ENCODE results near the gene TIMM22. TPM values are rescaled to one million over a fixed set of nuclear protein-coding genes. Genes with fewer than 3 reads are reported as not detected.
A peak's percentile ranks its signal among the peaks of the same experiment; 100 is the strongest.

TIMM22 gene
- polyA plus RNA-seq, 2 of the 4 experiments (the other 2 are of a cell fraction): 15.8 to 21.3 TPM

DNA sequence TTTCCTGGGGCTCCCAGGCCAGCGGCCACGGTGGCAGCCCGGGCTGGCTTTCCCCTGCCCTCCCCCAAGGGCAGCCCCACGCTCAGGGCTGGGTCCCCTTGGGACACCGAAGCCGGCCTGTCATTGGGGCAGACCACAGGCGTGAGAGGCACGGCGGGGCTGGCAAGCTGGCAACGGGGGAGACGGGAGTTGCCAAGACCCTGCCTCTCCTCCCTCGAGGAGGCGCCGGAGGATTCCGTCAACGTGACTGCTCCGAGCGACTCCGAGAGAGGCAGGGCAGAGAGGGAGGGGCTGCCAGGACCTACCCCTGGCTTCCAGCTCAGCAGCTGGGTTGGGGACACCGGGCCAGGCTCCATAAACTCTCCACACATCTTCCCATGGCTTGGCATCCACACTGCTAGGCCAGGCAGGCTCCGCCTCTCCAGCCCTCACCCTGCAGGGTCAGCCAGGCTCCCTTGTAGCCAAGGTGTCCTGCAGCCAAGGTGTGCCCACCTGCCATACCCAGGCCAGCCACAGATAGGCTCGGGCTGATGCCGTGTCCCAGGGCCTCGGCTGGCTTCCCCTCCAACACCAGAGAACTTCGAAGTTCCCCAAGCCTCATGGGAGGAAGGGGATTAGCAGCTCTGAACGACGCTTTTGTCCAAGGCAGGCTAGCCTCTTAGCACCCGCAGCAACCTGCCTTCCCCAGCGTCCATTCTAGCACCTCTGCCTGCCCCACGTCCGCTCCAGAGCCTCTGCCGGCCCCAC, 25.5 kb downstream of the TIMM22 start (continued):
- TF ChIP-seq, protein P1, sequence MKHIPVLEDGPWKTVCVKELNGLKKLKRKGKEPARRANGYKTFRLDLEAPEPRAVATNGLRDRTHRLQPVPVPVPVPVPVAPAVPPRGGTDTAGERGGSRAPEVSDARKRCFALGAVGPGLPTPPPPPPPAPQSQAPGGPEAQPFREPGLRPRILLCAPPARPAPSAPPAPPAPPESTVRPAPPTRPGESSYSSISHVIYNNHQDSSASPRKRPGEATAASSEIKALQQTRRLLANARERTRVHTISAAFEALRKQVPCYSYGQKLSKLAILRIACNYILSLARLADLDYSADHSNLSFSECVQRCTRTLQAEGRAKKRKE (CRISPR knock-in tag; IDR thresholded peaks at IDR 0.05; ENCODE audit: low read depth): no peak
- no peak for TF ChIP-seq POLR2A (IDR thresholded peaks at IDR 0.05; ENCODE audit: low read length)
- no peak for TF ChIP-seq ZNF302 (CRISPR knock-in tag; IDR thresholded peaks at IDR 0.05)
- TF ChIP-seq, protein P2, sequence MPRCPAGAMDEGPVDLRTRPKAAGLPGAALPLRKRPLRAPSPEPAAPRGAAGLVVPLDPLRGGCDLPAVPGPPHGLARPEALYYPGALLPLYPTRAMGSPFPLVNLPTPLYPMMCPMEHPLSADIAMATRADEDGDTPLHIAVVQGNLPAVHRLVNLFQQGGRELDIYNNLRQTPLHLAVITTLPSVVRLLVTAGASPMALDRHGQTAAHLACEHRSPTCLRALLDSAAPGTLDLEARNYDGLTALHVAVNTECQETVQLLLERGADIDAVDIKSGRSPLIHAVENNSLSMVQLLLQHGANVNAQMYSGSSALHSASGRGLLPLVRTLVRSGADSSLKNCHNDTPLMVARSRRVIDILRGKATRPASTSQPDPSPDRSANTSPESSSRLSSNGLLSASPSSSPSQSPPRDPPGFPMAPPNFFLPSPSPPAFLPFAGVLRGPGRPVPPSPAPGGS (IDR thresholded peaks at IDR 0.05): no peak
- TF ChIP-seq EHF (CRISPR knock-in tag; IDR thresholded peaks at IDR 0.05): no peak

DNA sequence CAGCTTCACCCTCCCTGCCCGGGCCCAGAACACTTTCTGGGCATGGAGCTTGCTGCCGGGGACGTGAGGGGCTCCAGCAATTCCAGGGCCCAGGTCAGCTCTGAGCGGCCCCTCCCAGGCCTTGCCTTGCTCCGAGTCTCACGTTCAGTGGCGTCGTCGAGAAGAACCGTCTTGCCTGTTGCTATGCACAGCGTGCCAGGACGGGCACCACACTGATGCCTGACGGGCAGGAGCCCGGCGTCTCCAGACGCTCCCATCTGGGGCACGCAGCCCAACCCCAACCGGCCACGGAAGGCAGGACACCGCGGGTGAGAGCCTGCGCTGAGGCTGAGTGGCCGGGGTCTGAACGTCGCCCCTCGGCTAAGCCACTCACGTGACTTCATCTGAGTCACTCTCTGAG, 27.1 kb downstream of the TIMM22 start:
- Histone ChIP-seq H3K9me3 (no peaks in the 10 kb centered on the region), H3K4me1 (no peaks in the 10 kb centered on the region), H3K4me2 (no peak overlapping the region), H3K27ac (peak overlapping the region in 1 of 2 experiments; percentile 22; a peak in 2 of 6 replicates), H3K4me3 (no peak overlapping the region)
- DNase-seq (ENCODE audit: low read depth in 1 of 2, low spot score in 1 of 2): no peak
- POLR2A ChIA-PET: no interaction called here
- TF ChIP-seq RNF2 (IDR thresholded peaks at IDR 0.05; ENCODE audit: borderline replicate concordance, low read depth): no peak
- TF ChIP-seq NR3C1 (IDR thresholded peaks at IDR 0.05): no peak
- TF ChIP-seq ESRRA (IDR thresholded peaks at IDR 0.05; ENCODE audit: borderline replicate concordance, low read length): no peak
- no peak for TF ChIP-seq FOSB (CRISPR knock-in tag; IDR thresholded peaks at IDR 0.05)
- no peak for TF ChIP-seq SMC3 (IDR thresholded peaks at IDR 0.05)
- TF ChIP-seq TFCP2L1 (CRISPR knock-in tag; IDR thresholded peaks at IDR 0.05): no peak
- CTCF ChIA-PET: interaction anchor here (0.9 to 3.7 kb wide), 3 partner anchors 28 to 35 kb away, joined by 3 to 16 read pairs (median 7); partner anchors contain the start of gene TIMM22
- FAIRE-seq: no peak
- no peak for ATAC-seq
- WGBS (ENCODE audit: missing lambda C conversion rate): 97% methylated on average over 24 of the region's 27 CpGs

DNA sequence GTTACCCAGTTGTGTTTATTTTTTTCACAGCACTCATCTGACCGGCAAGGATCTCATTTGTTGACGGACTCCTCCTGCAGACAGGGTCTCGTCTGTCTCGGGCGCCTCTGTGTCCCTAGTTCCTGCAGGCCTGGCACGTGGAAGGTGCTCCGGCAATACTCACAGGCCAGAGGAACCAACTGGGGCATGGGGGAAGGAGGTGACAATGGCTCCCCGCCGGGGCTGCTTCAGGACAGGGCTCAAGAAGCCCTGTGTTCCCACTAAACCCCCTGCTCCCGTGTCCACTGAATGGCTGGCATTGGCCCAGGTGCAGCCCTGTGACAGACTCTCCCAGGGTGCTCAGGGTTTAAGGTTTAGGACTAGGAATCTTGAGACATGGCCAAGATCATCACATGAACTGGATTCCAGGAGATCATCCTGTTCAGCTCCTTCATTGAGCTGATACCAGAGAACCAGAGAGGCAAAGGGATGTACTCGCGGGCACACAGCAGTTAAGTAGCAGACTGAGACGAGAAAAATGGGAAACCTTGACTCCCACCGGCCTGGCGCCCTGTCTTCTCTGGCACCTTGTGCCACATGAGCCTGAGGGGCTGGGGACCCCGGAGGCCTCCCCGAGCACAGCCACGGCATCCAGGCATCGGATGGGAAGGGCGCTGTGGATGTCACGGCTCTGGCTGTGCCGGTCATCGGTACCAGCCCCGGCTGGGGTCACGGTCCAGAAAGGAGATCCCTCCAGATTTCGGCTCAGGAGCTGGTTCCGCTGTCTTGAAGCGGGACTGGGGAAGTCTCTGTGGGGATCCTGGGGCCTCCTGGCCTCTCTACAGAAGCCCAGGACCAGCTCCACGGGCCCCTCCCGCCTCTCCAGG, 29.0 kb downstream of the TIMM22 start:
- FAIRE-seq (no peak), DNase-seq (ENCODE audit: low read depth in 1 of 2, low spot score in 1 of 2) (no peak), ATAC-seq (no peak)
- no peak overlapping the region for H3K4me3 ChIP-seq
- TF ChIP-seq RNF2 (IDR thresholded peaks at IDR 0.05; ENCODE audit: borderline replicate concordance, low read depth) (no peak), SMC3 (IDR thresholded peaks at IDR 0.05) (no peak), NPAS2 (CRISPR knock-in tag; IDR thresholded peaks at IDR 0.05; ENCODE audit: borderline replicate concordance) (no peak), CBX2 (IDR thresholded peaks at IDR 0.05; ENCODE audit: borderline replicate concordance, low read depth) (no peak), KDM5A (IDR thresholded peaks at IDR 0.05) (no peak), JUNB (IDR thresholded peaks at IDR 0.05) (no peak), SREBF2 (IDR thresholded peaks at IDR 0.05) (no peak), KDM1A (IDR thresholded peaks at IDR 0.05; ENCODE audit: low read depth) (no peak), MYC (IDR thresholded peaks at IDR 0.05; ENCODE audit: borderline replicate concordance, low read length) (no peak), EP300 (IDR thresholded peaks at IDR 0.05) (no peak), HOXA7 (CRISPR knock-in tag; IDR thresholded peaks at IDR 0.05) (no peak), BHLHE40 (IDR thresholded peaks at IDR 0.05; ENCODE audit: low read depth, low read length) (no peak), ESRRA (IDR thresholded peaks at IDR 0.05; ENCODE audit: borderline replicate concordance, low read length) (no peak), HOXB5 (CRISPR knock-in tag; IDR thresholded peaks at IDR 0.05) (no peak)
- TF ChIP-seq, protein P2 (IDR thresholded peaks at IDR 0.05): no peak
- TF ChIP-seq, protein P3, sequence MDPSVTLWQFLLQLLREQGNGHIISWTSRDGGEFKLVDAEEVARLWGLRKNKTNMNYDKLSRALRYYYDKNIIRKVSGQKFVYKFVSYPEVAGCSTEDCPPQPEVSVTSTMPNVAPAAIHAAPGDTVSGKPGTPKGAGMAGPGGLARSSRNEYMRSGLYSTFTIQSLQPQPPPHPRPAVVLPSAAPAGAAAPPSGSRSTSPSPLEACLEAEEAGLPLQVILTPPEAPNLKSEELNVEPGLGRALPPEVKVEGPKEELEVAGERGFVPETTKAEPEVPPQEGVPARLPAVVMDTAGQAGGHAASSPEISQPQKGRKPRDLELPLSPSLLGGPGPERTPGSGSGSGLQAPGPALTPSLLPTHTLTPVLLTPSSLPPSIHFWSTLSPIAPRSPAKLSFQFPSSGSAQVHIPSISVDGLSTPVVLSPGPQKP (IDR thresholded peaks at IDR 0.05; ENCODE audit: low read depth, low read length): no peak
- TF ChIP-seq, protein P4, sequence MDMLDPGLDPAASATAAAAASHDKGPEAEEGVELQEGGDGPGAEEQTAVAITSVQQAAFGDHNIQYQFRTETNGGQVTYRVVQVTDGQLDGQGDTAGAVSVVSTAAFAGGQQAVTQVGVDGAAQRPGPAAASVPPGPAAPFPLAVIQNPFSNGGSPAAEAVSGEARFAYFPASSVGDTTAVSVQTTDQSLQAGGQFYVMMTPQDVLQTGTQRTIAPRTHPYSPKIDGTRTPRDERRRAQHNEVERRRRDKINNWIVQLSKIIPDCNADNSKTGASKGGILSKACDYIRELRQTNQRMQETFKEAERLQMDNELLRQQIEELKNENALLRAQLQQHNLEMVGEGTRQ (IDR thresholded peaks at IDR 0.05): no peak
- 93% methylated on average over 28 of the region's 30 CpGs for WGBS (ENCODE audit: missing lambda C conversion rate)
- CTCF ChIA-PET: interaction anchor here (0.7 to 1.5 kb wide), 3 partner anchors 26 to 122 kb away, joined by 3 to 5 read pairs (median 4); no protein-coding TSS in a partner anchor
- POLR2A ChIA-PET: no interaction called here
- no peaks in the 10 kb centered on the region for H3K9me3 ChIP-seq
- no peak overlapping the region for H3K27ac ChIP-seq
- H3K4me2 ChIP-seq: no peak overlapping the region
- no peaks in the 10 kb centered on the region for H3K4me1 ChIP-seq
